ENCODE results near the gene CDCP2.
"Not testable (repeated sequence)": the region's sequence is repeated elsewhere in the genome, so short reads cannot be mapped to it uniquely, and the experiment has no call there.

Gene CDCP2

DNA sequence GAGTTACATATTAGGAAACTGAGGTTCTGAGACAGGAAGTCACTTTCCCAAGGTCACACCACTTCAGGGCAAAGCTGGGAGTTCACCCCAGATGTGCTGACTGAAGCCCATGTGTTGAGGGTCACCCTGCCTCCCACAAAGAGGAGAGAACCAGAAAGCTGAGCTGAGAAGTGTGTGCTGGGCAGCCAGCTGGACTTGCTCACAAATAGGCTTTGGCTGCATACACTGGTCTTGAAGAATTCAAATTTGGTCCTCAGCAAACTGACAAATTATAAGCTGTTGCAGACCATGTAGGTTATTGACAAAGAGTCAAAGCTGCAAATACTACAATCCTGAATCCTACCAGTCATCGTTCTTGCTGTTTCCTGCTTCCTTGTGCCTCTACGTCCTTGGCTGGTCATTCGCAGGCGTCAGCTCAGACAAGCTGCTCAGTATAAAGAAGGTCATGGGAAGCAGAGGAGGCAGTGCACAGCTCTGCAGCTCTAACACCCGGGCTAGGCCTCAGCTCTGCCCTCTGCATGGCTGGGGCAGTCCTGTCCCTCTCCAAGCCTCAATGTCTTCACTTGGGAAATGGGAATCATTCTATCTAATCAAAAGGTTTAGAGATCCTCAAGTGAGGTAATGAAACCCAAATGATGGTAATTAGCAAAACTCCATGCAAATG lies 40.0 kb downstream of the CDCP2 start:
- DNase-seq: no peak

DNA sequence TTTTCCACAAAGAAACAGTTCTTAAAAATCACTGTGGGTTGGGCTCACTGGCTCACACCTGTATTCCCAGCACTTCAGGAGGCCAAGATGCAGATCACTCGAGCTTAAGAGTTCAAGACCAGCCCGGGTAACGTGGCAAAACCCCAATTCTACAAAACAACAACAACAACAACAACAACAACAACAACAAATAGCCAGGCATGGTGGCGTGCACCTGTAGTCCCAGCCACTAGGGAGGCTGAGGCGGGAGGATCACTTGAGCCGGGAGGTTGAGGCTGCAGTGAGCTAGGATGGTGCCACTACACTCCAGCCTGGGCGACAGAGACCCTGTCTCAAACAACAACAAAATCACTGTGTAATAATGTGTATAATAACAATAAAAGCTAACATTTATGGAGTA lies 40.8 kb downstream of the CDCP2 start:
- no peak for DNase-seq

DNA sequence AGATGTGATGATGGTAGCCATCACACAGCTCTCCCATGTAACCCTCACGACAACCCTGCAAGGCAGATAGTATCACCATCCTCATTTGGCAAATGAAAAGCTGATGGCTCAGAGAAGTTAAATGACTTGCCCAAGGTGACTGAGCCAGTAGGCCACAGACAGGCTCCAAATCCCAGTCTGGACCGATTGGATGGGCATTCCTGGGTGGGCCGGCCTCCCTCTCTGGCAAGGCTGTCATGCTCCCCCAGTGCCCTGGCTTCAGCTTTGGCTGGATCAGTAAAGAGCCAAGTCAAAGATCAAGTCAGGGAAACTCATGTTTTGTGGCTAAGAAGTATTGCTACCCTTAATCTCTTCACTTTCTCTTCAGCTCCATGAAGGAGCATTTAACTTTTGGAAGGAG lies 41.2 kb downstream of the CDCP2 start:
- DNase-seq: no peak

DNA sequence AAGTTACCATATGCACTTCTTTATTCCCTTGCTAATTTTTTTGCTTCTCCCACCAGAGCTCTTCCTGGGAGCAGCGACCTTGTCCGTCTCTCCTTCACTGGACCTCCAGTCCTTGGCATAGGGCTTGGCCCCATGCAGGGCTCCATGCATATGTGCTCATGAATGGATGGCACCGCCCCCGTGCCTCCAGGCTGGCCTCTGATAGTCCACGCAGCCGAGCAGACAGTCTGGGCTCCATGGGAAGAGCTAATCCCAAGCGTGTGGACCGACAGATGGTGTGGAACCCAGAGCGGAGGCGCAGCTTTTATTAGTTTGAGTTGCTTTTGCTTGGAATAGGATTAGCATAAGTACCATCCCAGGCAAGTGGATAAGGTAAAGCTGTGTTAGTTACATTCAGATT lies 41.8 kb downstream of the CDCP2 start:
- no peak for DNase-seq

DNA sequence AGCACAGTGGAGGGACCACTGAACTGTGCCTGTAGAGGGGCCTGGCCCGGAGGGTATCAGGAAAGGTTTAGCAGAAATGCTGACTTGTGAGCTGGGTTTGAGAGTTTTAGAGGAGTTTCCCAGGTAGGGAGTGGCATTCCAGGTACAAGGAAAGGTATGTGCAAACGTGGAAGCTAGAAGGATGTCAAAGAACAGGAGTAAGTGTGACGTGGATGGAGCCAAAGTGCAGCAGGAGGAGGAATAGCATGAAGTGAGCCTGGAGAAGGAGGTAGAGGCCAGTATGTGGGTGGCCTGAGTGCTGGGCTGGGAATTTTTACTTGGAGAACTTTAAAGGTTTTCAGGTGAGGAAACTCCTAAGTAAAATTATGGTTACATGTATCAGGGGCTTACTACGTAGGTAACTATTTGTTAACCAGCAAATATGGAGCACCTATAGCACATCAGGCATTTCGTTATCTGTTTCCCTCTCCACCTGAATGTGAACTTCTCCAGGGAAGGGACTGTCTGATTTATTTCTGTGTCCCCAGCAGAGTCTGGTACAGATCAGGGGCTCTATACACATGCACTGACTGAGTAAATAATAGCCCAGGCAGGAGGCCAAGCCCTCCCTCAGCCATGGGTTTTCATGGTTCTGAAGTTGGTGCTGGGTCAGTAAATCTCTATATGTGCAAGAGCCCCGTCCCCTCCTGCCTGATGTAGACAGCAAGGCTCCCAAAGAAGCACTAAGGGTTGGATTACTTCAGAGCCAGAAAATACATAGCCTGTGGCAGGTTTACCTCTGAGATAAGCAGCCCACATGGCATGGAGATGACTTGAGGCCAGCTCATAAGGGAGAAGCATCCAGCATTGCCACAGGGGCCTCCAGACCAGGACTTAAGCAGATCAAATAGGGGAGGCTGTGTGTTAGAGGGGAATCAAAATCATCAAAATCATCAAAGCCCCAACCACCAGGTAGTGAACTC lies 43.4 kb downstream of the CDCP2 start:
- no peak for DNase-seq

DNA sequence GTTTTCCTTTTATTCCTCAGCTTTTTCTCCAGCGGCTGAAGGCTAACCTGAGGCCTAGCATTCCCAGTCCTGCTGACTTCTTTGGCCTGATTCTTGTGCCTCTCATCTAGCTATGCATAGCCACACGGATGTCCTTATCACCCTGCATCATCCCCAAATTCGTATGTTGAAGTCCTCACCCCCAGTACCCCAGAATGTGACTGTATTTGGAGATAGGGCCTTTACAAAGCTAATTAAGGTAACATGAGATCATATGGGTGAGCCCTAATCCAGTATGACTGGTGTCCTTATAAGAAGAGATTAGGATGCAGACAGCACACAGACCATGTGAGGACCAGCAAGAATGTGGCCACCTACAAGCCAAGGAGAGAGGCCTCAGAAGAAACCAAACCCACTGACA lies 44.6 kb downstream of the CDCP2 start:
- DNase-seq: no peak

DNA sequence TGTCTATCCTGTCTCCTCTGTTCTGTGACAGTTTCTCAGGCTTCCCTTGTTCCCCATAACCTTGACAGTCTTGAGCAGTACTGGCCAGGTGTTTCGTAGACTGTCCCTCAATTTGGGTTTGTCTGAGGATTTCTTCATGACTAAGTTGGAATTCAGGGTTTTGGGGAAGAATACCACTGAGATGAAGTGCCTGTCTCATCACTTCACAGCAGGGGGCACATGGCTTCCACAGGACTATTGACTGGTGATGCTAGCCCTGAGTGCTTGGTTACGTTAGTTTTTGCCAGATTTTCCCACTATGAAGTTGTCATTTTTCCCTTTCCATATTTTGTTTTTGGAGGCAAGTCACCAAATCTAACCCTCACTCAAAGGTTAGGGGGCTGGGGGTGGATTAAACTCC lies 45.7 kb downstream of the CDCP2 start:
- no peak for DNase-seq

DNA sequence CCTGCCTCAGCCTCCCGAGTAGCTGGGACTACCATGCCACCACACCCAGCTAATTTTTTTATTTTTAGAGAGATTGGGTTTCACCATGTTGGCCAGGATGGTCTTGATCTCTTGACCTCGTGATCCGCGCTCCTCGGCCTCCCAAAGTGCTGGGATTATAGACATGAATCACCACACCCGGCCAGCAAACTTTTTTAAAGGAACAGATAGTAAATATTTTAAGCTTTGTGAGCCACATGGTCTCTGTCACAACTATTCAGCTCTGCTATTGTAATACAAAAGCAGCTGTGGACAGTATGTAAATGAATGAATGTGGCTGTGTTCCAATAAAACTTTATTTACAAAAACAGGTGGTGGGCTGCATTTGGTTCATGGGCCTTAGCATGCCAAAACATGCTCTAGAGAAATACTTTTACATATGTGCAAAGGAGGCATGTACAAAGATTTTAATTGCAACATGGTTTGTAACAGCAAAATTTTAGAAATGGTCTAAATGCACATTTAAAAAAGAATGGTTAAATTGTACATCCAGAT lies 47.0 kb downstream of the CDCP2 start:
- DNase-seq: no peak

DNA sequence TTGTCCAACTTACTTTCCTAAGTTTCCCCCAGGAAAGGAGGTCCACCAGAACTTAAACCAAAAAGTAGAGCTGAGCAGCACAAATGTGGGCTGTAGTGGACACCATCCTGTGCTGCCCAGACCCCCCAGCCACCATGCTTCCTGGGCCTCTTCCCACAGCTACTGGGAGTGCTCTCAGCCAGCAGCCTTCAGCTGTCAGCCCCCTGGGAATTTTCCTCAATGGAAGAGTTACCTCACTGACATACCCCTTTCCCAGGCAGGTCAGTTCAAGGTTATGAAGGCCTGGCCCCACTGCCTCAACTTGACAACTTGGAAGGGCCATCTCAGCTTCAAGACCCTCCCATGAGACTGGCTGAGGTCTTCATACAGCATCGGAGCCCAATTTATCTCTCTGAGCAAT lies 47.7 kb downstream of the CDCP2 start:
- DNase-seq: no peak

DNA sequence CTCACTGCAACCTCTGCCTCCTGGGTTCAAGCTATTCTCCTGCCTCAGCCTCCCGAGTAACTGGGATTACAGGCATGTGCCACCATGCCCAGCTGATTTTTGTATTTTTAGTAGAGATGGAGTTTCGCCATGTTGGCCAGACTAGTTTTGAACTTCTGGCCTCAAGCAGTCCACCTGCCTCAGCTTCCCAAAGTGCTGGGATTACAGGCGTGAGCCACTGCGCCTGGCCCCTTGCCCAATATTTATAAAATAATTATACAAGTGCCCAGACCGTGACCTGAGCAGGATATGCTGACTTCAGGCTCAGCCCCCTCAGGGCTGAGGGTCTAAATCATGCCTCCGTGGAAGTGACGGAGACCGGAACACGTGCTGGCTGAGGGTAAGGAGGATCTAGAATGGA lies 48.2 kb downstream of the CDCP2 start:
- DNase-seq: not testable (repeated sequence)

DNA sequence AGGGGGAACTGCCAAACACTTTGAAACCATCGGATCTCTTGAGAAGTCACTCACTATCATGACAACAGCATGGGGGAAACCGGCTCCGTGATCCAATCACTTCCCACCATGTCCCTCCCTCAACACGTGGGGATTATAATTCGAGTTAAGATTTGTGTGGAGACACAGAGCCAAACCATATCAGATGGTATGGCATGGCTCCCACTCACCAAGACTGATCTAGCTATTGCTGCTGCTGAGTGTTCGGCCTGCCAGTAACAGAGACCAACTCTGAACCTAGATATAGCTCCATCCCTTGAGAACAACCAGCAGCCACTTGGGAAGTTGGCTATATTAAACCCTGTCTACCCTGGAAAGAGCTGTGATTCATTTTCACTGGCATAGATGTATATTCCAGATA lies 49.4 kb downstream of the CDCP2 start:
- no peak for DNase-seq

DNA sequence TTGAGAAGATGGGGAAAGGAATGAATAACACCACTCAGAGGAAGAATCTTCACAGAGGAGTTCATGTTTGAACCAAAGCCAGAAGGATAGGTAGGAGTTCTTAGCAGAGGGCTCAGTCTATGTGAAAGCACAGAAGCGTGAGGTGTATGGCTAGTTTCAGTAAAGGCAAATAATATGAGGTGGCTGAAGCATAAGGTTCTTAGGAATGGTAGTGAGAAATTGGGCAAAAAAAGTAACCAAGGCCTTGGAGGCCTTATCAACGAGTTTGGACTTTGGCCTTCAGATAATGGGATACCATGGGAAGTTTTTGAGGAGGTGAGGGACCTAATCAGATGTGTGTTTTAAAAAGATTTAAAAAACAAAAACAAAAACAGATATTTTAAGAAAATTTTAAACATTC lies 52.3 kb downstream of the CDCP2 start:
- no peak for DNase-seq

DNA sequence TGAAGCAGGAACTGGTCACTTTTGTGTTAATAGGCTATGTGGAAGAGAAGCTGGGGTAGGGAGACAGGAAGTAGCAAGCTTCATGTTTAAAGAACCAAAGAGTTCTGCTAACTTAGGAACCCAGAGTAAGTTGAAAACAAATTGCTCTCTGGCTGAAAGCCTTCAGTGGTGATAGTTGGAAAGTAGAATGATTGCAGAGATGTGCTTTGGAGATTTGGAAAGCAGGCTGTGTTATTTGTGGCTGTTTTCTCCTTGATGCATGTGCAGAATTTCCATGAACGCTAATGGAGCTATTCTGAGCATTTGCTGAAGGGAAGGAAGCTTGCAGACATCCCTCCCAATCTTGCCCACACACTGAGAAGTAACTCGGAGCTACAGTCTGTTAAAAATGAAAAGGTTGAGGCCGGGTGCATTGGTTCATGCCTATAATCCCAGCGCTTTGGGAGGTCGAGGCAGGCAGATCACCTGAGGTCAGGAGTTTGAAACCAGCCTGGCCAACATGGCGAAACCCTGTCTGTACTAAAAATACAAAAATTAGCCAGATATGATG lies 53.7 kb downstream of the CDCP2 start:
- no peak for DNase-seq

DNA sequence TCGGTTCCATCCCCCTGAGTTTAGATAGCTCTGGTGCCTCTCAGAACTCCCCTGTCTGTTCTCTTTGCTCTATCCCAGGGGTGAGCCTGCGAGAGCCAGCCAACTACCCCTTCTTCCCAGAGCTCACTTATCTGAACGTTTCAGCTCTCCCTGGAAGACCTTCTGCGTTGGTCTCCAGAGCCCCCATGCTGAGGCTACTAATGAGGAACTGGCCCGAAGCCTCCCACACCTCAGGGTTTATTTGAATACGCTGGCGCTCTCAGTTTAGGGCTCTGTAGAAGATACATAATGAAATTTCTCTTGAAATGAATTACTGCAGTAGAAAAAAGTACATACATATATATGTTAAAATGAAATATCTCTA lies 55.9 kb downstream of the CDCP2 start:
- no peak for DNase-seq

DNA sequence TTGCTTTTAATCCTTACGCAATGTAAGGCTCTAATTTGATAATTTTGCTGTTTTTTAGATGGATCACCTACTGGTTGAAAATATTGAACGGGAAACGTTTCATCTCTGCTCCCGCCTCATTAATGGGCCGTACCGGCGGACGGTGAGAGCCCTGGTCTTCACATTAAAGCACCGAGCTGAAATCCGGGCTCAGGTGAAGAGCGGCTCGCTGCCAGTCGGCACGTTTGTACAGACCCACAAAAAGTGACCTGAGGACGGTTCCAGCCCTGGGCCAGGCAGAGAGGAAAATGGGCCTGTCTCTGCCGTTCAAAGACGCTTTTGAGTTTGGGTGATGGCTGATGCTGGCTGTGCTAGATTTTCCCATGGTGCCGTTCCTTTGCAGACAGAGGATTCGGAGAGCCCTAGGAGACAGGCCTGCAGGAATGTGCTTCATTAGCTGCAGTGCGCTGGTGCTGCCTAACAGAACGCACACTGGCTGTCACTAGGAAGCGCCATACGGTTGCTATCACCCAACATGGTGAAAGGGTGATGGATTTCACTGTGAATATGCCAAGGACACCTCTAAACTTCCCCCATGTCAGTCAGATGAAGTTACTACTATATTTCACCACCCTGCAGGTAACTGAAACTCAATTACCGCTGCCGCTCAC lies 56.4 kb downstream of the CDCP2 start:
- no peak for DNase-seq

DNA sequence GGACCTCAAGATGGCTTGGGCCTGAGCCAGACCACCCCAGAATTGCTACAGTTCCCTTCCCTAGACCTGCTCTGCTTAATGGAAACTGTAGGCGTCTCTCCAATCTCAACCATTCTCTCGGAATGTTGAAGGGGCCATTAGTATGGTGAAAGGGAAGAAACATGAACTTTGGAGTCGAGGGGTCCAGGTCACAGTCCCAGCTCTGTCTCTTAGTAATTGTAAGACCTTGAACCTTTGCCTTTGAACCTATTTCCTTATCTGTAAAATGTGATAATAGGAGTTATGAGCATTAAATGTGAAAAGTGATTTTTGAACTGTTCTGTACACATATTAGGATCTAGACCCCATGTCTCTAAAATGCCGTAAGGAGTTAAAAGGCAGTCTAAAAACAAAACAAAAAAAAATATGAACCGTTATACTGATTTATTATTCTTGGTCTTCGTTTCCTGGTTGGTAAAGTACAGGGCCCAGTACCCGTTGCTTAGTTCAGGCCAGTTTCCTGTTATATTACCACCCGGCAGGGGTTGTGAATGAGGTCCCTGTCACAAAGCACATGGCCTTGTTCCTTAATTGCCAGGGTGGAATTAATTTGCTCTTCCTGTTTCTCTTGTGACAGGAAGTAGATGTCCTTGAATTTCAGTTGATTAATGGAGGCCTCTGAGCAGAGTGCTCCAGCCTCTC lies 57.1 kb downstream of the CDCP2 start:
- DNase-seq: peak; percentile 17

DNA sequence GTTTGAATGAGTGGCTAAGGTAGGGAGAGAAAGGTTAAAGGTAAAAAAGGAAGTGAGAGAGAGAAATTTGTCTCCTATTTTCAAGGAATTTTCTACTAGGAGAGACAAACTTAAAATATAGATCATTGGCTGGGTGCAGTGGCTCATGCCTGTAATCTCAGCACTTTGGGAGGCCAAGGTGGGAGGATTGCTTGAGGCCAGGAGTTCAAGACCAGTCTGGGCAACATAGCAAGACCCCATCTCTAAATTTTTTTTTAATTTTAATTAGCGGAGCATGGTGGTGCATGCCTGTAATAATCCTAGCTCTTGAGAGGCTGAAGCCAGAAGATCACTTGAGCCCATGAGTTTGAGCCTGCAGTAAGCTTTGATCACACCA lies 58.1 kb downstream of the CDCP2 start:
- DNase-seq: not testable (repeated sequence)

DNA sequence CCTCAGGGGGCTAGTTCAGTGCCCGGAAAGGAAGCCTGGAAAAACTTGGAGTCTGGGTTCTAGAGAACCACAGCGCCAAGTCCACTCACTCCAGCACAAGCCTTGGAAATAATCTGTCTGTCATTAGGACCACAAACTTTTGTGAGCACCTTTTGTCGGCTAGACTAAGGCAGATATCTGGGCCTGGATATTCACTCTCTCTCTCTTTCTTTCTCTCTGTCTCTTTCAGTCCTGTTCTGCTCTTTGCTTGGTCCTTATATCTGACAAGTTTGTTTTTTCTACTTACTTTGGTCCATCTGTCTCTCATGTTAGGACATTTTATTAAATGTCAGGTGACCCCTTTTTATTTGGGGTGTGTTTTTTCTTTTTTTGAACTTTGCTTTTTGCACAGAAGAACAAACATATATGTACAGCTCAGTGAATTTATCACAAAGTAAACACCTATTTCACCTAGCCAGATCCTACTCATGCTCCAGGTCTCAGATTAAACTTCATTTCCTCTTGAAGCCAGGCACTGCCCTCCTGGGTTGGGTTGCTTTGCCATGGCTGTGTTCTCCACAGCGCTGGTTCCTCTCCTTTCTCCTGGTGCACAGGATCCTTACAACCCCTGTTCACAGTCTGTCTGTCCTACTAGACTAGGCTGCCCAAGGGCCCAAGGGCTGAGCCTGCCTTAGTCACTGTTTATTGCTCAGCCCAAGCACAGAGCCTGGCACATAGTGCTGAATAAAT lies 58.6 kb downstream of the CDCP2 start:
- DNase-seq: no peak

DNA sequence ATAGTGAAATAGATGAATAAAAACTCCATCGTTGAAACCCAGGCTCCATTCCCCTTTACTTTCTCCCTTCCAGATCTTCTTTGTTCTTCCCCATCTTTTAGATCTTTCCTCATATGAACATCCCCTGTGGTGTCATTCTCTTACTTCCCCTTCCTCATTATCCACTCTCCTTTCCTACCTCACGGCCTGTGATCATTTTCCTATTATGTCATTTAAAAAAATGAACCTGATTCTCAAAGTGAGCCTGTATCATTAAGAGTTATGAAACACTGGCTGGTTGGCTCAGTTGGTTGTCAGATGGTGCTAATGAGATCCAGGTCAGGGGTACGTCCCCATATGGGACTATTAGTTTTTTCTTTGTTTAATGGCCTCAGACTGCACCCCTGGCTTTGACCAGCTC lies 61.1 kb downstream of the CDCP2 start:
- no peak for DNase-seq

DNA sequence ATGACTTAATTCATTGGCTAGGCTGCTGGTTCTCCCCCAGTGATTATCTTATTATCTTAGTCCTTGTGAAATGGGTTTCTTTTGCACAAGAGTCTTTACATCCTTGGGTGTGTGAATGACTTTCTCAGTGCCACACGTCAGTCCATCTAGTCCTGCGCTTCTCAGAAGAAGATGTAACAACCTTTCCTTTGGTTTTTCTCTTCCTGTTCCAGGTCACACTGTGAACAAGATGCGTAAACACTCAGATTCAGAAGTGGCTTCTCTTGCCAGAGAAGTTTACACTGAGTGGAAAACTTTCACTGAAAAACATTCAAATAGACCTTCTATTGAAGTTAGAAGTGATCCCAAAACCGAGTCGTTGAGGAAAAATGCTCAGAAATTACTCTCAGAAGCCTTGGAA lies 64.4 kb downstream of the CDCP2 start:
- no peak for DNase-seq

DNA sequence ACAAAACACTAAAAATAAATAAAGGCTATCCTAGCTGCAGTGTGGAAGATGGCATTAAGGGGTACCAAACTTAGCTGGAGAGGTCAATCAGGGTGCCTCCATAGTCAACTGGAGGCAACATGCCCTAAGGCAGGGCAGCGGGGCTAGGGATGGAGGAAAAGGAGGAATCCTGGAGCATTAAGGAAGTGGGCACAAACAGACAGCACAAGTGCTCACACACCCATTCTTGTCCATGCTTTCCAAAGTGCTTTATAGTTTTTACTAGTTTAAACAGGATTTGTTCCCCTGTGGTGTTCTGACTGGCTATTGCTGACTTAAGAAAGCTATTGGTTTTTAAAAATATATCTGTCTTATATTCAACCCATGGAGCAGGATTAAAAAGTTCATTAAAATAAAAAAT lies 66.0 kb downstream of the CDCP2 start:
- no peak for DNase-seq

DNA sequence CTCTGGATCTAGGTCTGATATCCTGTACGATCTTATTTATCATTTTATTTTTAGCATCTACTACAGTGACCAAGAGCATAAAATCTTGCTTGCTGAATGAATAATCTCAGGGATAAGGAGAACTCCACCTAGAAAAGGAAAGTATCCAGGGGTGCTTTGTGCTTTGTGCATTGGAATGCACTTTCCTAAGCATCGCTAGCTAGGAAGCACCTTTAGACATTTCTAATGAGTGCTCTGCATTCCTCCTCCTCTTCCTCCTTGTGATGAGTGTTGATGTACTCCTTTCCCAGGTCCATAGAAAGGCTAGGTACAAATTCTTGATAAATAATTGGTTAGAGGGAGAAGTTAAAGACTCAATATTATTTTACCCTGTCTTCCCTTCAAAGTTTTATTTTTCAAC lies 68.0 kb downstream of the CDCP2 start:
- DNase-seq: no peak

Measured in CD4-positive, alpha-beta T cell treated with Interferon gamma for 1 hour (primary cell).